Vagina (tissue), 2 donors: ENCODE data around the gene KNDC1.

ENCODE experiments used
- POLR2A ChIP-seq, 2 donors: fragments of 450-650 bp; IDR thresholded peaks; one replicate each; pipeline ENCODE4 v1.6.1; 2017; ENCODE audit warnings: antibody characterized with exemption in 2 of 2, mild to moderate bottlenecking in 2 of 2, moderate library complexity in 2 of 2
- POLR2AphosphoS5 ChIP-seq, 2 donors: sonication (generic); formaldehyde crosslinking; IDR thresholded peaks; one replicate each; pipeline ENCODE4 v1.9.0; 2017; ENCODE audit warnings: antibody characterized with exemption in 2 of 2, mild to moderate bottlenecking in 2 of 2, low read depth in 1 of 2; ENCODE audit not compliant: insufficient read depth in 1 of 2
- TF ChIP-seq, protein P1 (sequence below), 3 experiments: fragments of 450-650 bp in 2 of 3; fragments of 200-600 bp in 1 of 3; sonication (generic) in 1 of 3; IDR thresholded peaks; one replicate each; pipeline ENCODE4 v1.5.1; 2017 to 2019; ENCODE audit warnings: antibody characterized with exemption in 3 of 3, mild to moderate bottlenecking in 2 of 3, moderate library complexity in 2 of 3

DNA sequence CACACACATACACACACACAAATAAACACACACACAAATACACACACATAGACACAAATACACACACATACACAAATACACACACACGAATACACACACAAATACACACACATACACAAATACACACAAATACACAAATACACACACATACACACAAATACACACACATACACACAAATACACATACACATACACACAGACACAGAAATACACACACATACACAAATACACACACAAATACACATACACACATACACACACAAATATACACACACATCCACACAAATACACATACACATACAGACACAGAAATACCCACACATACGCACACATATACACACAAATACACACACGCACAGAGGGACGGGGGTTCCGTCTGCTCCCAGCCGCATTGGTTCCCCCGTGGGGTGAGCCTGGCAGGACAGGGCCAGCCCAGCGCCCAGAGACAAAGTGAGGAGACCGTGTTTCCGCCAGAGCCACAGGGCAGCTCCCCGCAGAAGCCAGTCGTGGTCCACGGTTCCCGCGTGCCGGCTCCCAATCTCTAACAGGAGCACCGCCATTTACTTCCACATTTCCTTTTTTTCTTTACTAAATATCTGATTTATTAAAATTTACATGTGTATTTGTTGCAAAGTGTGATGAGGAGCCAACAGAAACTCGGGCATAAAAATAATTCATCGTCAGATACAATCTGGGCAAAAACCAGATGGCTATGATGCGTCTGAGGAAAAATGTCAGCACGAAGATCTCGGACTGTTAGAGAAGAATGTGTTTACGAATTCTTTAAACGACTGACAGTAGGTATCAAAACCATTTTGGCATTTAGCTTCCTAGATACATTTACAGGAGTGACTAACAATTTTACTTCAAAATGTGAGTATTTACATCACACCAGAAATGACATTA lies 3.1 kb upstream of the KNDC1 start:
- TF ChIP-seq, protein P1, sequence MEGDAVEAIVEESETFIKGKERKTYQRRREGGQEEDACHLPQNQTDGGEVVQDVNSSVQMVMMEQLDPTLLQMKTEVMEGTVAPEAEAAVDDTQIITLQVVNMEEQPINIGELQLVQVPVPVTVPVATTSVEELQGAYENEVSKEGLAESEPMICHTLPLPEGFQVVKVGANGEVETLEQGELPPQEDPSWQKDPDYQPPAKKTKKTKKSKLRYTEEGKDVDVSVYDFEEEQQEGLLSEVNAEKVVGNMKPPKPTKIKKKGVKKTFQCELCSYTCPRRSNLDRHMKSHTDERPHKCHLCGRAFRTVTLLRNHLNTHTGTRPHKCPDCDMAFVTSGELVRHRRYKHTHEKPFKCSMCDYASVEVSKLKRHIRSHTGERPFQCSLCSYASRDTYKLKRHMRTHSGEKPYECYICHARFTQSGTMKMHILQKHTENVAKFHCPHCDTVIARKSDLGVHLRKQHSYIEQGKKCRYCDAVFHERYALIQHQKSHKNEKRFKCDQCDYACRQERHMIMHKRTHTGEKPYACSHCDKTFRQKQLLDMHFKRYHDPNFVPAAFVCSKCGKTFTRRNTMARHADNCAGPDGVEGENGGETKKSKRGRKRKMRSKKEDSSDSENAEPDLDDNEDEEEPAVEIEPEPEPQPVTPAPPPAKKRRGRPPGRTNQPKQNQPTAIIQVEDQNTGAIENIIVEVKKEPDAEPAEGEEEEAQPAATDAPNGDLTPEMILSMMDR (IDR thresholded peaks at IDR 0.05) = no peak
- TF ChIP-seq POLR2A (IDR thresholded peaks at IDR 0.05) = no peak
- no peak for TF ChIP-seq POLR2AphosphoS5 (IDR thresholded peaks at IDR 0.05; ENCODE audit: insufficient read depth in 1 of 2, low read depth in 1 of 2)
